Sciatic nerve (tissue), 2 donors: ENCODE data around the gene ZNF576. TPM values are rescaled to one million over a fixed set of nuclear protein-coding genes. Genes with fewer than 3 reads are reported as not detected.
"Not testable (repeated sequence)": the region's sequence is repeated elsewhere in the genome, so short reads cannot be mapped to it uniquely, and the experiment has no call there.

Experiments
- ATAC-seq: fragments of 200-7000 bp; cut with Tn5 transposase; one replicate; pipeline ENCODE4 v1.9.1; 2020; ENCODE audit warnings: mild to moderate bottlenecking, moderate library complexity
- DNase-seq: peaks from one replicate; pipeline ENCODE4 v3.0.0-alpha.2; 2020; ENCODE audit warnings: low spot score
- intact Hi-C: fragments of 100-400 bp; cut with DNase I; formaldehyde crosslinking; loops from one replicate; pipeline ENCODE4 v1.14.2; 2022
- total RNA-seq: library from RNA; stranded (reverse); fragmentation: NEBNext Ultra II Directional; extraction: Animal tissue kit (Norgen Biotek cat#: 25700); gene quantifications from one replicate; pipeline ENCODE4 v1.2.1, GENCODE V29; 2021
- donor health status: DM: no; HTN: no; CAD: no.
- donor health status: DM: no; HTN: no; CAD: no.

ZNF576 gene
- total RNA-seq, 1 donor from 2014 or later = 14.3 TPM

DNA sequence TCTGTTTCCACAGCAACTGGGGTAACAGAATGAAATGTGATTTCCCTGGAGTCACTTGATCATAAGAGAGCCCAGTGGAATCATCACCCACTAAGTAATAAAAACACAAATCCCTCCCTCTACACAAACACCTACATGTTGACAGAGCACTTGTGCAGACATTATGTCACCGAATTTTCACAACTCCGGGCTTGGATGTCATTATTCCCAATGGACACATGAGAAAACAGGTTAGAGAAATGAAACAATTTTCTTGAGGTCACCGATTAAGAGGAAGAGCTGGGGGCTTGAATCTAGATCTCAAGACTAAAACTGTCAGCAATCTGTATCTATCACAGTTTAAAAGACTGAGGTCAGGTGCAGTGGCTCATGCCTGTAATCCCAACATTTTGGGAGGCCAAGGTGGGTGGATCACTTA, 24.2 kb upstream of the ZNF576 start:
- intact Hi-C loops = no loop called here
- DNase-seq (no peak), ATAC-seq (no peak)

DNA sequence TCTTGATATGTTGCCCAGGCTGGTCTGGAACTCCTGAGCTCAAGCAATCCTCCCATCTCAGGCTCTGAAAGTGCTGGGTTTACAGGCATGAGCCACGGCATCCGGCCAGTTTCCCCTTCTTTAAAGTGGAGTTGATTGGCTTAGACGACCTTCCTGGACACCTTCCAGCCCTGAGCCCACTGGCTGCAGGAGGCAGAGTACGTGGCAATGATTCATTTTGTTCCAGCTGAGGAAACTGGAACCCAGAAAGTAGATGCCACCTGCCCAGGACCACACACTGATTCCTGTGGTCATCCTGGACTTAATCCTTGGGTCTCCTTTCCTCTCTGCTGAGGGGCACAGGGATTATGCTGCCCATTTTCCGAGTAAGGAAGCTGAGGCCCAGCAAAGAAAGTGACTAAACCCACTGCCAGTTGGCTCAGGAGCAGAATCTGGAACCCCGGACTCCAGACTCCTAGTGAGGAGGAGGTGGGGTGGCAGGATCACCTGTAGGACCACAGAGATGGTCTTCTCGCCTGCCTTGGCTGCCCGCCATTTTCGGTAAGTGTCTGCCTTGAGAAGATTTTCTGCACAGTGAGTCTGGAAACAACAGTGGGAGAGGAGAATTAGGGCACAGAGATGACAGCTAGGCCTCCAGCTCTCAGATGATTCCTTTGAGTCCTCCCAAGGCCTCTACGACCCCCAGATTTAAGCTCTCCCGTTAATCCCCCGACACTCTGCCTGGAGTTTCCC, 21.8 kb upstream of the ZNF576 start:
- intact Hi-C loops = no loop called here
- DNase-seq (no peak), ATAC-seq (no peak)

DNA sequence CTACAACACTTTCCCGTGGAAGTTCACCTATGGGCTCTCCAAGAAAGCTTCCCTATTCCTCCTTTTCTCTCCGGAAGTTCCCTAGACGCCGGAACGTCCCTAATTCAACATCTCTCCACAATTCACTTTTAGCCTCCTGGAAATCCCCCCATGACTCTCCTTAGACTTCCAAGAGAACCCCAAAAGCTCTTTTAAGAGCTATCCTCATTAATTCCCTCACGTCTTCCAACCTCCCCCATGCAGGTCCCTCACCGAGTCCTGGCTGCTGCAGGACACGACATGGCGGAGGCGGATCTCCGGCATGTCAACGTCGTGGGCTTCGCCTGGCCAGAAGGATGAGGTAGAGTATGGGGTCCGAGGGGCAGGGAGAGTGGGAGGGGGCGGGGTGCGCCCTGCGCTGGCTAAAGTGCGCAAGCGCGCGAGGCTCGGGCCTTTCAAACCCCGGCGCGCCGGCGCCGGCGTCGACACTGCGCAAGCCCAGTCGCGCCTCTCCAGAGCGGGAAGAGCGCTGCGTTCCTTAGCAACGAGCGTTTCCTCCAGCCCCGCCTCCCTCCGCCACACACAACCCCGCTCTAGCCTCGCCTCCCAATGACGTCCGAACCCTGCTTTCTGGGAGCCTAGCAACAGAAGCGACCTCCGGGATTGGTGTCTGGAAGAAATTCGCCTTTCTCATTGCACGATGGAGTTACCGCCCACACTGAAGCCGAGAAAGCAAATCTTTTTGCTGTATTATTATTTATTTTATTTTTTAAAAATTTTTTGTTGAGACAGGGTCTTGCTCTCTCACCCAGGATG, 21.0 kb upstream of the ZNF576 start, which contains the start of the genes PINLYP and XRCC1:
TSS of gene PINLYP (plus strand) at position 646 of the 795 bp plus-strand sequence. CDS start 1,391 bp downstream, outside the sequence.
TSS of gene XRCC1 (minus strand) at position 372 of the 795 bp plus-strand sequence. CDS start at position 303, 69 bp downstream.
- intact Hi-C loops = no loop called here
- peak; percentile 98 for DNase-seq
- ATAC-seq = peak; percentile 99

DNA sequence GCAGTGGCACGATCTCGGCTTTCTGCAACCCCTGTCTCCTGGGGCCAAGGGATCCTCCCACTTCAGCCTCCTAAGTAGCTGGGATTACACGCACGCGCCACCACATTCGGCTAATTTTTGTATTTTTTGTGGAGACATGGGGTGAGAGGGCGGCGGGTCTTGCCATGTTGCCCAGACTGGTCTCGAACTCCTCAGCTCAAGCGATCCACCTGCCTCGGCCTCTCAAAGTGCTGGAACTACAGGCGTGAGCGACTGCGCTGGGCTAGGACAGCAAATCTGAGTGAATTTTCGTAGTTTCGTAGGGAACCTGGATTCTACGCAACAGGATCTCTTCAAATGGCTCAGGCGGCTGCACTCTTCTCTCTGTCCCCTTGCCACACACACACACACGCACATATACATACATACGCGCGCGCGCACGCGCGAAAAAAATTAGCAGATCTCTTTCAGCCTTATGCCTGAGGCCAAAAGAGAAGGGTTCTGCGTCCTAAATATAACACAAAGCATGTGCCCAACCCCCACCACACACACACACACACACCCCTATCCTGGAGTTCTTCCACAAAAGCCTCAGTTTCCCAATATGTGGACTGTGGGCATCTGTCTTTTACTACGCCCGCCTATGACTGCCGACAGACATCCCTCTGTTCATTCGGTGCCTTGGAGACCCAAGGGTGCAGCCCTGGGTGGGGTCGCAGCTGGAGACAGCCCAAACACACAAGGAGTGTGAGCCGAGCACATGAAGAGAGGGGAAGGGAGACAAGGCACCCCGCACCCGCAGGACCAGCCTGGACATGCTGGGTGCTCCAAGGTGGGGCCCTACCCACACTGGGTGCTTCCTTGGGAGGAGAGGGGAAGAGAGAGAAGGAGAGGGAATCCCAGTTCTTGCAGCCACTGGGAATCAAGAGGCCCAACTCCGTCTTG, 20.2 kb upstream of the ZNF576 start:
- DNase-seq = no peak
- intact Hi-C loops = no loop called here
- ATAC-seq = no peak

DNA sequence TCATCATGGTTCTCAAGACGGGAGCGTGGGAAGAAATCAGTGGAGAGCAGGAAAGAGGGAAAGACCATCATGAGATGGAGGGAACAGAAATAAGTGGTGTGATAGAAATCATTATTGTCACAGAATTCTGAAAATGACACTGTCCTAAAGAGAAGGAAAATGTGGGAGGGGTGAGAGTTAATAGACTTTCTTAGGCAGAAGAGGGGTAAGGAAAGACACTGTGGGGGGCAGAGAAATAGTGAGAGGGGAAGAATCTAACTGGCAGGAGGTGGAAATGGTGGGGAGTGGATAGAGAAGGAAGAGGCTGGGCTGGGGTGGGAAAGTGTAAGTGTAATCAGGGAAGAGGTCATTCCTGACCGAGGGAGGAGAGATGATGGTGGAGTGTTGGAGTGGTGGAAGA, 17.6 kb upstream of the ZNF576 start:
- ATAC-seq (no peak), DNase-seq (no peak)
- intact Hi-C loops = no loop called here

DNA sequence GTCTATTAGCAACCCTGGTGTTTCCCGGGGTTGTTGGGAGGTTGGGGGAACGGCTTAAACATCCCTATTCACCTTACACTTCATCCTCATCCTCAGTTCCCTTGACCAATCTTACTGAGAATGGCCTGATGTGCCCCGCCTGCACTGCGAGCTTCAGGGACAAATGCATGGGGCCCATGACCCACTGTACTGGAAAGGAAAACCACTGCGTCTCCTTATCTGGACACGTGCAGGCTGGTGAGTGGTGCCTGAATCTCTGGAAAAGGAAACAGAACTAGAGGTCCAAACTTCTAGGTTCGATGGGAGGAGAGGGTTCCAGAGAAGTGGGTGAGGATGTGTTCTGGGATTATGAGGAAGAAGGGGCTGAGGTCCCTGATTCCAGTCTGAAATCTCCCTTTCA, 14.9 kb upstream of the ZNF576 start:
- no peak for DNase-seq

DNA sequence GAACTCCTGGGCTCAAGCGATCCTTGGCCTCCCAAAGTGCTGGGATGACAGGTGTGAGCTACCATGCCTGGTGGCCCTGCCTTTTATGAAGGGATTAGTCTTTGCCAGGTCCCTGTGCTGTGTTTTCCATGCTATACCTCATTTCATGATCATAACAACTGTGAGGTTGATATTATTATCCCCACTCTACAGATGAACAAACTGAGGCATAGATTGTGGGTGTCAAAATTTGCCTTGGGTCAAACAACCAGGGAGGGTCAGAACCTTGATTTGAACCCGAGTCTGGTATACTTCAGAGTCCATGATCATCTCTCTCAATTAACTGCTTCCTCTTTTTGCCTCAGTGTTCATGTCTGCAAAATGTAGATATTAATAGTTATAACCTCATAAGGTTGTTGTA, 13.9 kb upstream of the ZNF576 start:
- ATAC-seq (no peak), DNase-seq (no peak)
- intact Hi-C loops = no loop called here

More for the DNA sequence above, 14.9 kb upstream of the ZNF576 start:
- intact Hi-C loops = no loop called here
- no peak for ATAC-seq

DNA sequence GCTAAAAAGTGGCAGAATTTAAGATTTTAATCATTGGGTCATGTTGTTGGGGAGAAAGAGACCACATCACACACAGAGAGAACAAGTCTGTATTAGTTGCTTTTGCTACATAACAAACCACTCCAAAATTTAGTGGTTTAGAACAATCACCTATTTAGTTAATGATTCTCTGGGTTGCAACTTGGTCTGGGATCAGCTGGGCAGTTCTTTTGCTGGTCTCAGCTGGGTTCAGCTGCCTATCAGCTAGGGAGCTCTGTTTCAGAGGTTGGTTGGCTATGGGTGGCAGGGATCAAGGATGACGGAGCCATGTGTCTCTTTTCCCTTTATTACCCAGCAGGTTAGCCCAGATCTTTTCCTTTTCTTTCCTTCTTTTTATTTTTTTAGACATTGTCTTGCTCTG, 11.9 kb upstream of the ZNF576 start:
- ATAC-seq (no peak), DNase-seq (no peak)
- intact Hi-C loops = no loop called here

DNA sequence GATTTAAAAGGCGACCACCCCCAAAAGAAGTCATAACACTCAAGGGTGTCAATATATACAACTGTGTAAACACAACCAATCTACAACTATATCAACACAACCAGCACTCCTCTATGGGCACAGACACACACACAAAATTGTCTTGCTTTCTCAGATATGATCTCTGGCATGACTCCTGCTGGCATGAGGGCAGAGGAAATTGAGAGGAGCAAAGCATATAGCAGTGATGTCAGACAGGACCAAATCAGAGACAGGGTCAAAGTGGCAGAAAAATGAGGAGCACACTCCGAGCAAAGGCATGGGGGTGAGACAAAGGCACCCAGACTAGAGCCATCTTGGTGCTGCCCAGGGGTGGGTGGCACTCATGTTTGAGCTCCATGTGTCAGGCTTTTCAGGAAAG, 10.0 kb upstream of the ZNF576 start:
- intact Hi-C loops = no loop called here
- DNase-seq = no peak
- no peak for ATAC-seq

DNA sequence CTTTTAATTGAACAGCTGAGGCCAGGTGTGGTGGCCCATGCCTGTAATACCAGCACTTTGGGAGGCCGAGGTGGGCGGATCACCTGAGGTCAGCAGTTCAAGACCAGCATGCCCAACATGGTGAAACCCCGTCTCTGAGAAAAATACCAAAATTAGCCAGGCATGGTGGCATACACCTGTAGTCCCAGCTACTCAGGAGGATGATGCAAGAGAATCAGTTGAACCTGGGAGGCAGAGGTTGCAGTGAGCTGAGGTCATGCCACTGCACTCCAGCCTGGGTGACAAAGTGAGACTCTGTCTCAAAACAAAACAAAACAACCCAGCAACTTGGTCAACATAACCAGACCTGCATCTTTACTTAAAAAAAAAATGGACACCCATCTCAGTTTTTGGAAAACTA, 9.4 kb upstream of the ZNF576 start:
- intact Hi-C loops, DNase-seq: not testable (repeated sequence)

DNA sequence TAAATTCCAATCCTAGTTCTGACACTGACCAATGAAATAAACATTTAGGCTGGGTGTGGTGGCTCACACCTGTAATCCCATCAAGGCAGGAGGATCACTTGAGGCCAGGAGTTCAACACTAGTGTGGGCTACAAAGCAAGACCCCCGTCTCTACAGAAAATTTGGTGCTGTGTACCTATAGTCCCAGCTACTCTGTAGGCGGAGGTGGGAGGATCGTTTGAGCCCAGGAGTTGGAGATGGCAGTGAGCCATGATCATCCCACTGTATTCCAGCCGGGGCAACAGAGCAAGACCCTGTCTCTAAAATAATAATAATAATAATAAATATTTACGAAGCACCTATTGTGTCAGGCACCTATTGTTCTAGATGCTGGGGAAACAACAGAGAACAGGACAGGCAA, 7.1 kb upstream of the ZNF576 start:
- intact Hi-C loops = no loop called here
- ATAC-seq (no peak), DNase-seq (no peak)

More for the DNA sequence above, 9.4 kb upstream of the ZNF576 start:
- not testable (repeated sequence) for ATAC-seq

DNA sequence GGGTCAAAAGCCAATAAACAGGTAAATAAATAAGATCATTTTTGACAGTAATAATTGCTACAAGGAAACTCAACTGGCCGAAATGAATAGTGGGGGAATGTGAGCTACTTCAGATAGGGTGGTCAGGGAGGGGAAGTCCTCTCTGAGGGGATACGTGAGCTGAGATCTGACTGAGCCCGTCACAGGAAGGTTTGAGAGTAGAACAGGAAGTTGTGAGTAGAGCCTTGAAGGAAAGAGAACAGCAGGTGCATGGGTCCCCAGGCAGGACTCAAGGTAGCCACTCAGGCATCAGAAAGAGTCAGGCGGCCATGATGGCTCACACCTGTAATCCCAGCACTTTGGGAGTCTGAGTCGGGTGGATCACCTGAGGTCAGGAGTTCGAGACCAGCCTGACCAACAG, 6.7 kb upstream of the ZNF576 start:
- intact Hi-C loops = loop anchor here (10.0 kb wide), 1 partner anchor 65 kb away; no protein-coding TSS in a partner anchor
- ATAC-seq (no peak), DNase-seq (no peak)

DNA sequence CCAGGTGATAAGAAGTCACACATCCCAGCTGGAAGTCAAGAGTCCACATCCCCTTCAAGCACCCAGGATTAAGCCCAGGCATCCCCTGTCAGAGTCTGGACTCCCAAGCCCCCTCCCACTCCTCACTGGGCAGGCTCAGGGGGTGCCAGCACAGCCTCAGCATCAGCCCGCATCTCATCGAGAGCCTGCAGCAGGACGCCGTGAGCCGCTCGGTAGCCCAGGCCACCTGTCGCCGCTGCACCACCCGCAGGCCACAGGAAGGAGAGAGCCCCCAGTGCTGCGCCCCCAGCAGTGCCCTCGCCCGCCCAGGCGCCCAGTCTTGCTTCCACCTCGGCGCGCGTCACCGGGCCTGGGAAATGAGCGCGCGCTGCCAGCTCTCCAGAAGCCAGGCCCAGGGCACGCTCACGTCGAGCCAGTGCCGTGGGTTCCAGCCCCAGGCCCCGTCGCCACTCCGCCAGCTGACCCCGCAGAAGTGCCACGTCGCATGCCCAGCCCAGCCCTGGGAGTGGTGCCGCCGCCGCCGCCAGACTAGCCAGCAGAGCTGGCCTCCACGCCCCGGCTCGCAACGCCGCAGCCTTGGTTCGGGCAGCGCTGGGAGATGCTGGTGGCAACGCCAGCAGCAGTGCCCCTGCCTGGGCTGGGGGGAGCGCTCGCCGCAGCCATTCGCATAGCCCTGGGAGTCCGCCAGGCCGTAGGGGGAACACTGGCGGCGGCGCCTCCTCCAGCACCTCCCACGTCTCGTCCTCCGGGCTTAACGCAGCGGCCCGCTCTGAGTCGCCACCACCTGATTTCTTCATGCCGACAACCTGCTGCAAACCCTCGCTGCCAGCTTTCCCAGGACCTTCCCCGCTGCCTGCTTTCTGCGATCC, 4.3 kb upstream of the ZNF576 start:
- intact Hi-C loops = loop anchor here (10.0 kb wide), 1 partner anchor 63 kb away; no protein-coding TSS in a partner anchor

DNA sequence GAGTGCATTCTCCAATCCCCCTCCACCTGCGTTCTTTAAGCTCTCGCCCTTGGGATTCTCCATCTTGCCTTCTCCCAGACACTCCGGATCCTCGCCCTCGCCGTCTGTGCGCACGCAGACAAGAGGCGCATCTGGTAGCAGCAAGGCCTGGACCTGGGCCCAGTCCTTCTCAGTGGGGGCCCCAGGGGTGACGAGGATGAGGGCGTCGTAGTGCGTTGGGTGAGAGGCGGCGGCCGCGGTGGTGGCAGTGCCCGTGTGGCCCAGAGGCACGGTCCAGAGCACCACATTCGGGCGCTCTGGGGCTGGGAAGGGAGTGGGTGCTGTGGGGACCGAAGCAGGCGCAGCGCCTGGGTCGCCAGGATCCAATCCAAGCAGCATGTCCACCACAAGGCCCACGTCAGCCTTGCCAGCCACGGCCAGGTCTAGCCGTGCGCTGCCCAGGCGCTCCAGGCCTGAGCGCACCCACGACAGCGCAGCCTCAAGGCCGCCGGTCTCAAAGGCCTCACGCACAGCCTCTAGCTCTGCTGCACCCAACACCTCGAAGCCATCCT, 3.5 kb upstream of the ZNF576 start:
- ATAC-seq (no peak), DNase-seq (no peak)
- intact Hi-C loops = loop anchor here (10.0 kb wide), 1 partner anchor 62 kb away; no protein-coding TSS in a partner anchor

More for the DNA sequence above, 4.3 kb upstream of the ZNF576 start:
- DNase-seq = no peak
- no peak for ATAC-seq

DNA sequence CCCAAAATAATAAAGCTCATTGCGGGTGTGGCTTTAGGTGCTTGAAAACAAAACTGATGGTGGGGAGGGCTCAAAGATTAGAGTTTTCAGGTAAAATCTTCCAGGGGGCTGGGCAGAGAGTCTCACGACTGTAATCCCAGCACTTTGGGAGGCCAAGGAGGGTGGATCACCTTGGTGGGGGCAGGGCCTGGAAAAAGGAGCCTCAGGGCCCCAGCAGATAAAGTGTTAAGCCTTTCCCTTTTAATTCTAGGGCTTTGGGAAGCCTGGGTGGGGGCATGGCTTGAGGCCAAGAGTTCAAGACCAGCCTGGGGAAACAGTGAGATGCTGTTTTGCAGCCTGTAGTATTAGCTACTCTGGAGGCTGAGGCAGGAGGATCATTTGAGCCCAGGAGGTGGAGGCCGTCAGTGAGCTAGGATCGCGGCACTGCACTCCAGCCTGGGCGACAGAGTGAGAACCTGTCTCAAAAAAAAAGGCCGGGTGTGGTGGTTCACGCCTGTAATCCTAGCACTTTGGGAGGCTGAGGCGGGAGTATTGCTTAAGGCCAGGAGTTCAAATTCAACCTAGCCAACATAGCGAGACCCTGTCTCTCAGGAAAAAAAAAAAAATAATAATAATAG, 2.2 kb upstream of the ZNF576 start:
- DNase-seq = no peak
- ATAC-seq = no peak
- intact Hi-C loops = loop anchor here (10.0 kb wide), 1 partner anchor 61 kb away; no protein-coding TSS in a partner anchor

DNA sequence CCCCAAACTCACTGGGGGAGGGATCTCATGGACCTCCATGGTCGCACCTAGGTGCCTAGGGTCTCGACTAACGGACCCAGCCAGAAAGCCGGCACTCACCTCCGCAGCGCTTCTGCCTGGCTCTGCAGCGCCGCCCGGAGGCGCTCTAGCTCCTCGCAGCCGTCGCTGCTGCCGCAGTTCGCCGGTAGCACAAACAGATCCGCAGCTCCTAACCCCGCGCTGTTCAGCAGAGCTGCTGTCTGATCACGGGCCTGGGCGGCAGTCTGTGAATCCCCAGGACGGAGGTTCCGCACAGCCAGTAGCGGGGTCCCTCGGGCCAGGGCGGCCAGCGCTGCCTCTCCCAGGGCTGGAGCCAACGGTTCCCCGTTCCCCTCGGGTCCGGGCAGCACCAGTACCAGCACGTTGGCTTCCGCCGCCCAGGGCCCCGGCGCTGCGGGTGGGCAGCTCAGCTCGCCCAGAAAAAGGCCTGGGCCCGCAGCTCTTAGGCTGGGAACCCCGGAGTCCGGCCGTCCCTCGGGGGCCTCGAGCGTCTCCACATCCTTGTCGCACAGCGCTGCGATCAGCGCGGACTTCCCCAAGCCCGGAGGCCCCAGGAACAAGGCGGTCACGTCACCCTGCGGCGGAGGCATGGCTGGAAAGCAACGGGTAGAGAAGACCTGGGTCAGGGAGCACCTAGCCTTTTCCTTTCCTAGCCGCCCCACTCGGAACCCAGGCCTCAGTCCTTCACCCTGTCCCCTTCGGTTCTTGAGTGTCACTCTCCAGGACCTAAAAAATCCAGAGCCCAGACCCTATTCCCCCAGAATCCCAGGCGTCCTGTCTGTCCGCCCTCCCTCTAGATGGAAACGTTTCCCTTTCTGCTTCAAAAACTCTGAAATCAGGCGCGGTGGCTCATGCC, 1.4 kb upstream of the ZNF576 start:
- DNase-seq = peak; percentile 75
- intact Hi-C loops = loop anchor here (10.0 kb wide), 1 partner anchor 60 kb away; no protein-coding TSS in a partner anchor
- peak; percentile 12 for ATAC-seq
